SK-N-MC (cell line): ENCODE data around the gene COL4A5.

Source experiments
- DNase-seq: peaks from one replicate; pipeline ENCODE4 v3.0.0-alpha.2; 2011; ENCODE audit warnings: low read depth, low spot score
- H3K27ac ChIP-seq: fragments of 200-600 bp; sonication (generic); 2 replicates; pipeline ENCODE4 v1.5.1; 2016; ENCODE audit warnings: mixed run types
- H3K36me3 ChIP-seq: fragments of 200-600 bp; sonication (generic); 2 replicates; pipeline ENCODE4 v1.6.1; 2017; ENCODE audit warnings: antibody characterized with exemption, low read length, mixed read lengths; ENCODE audit not compliant: insufficient read depth
- H3K4me3 ChIP-seq: fragments of 200-600 bp; sonication (generic); 2 replicates; pipeline ENCODE4 v1.5.1; 2016
- H3K9ac ChIP-seq: fragments of 200-600 bp; sonication (generic); 2 replicates; pipeline ENCODE4 v1.8.0; 2017; ENCODE audit warnings: mixed run types, mixed read lengths; ENCODE audit not compliant: insufficient read length
- H3K9me3 ChIP-seq: fragments of 200-600 bp; sonication (generic); 2 replicates; pipeline ENCODE4 v1.6.1; 2017; ENCODE audit warnings: low read depth, mild to moderate bottlenecking, antibody characterized with exemption, low read length, moderate library complexity, mixed read lengths
- EZH2 ChIP-seq: fragments of 200-600 bp; sonication (generic); IDR thresholded peaks from one replicate; pipeline ENCODE4 v1.6.1; 2017; ENCODE audit warnings: antibody characterized with exemption
- FOXP2 ChIP-seq: optimal IDR thresholded peaks from 2 replicates; pipeline ENCODE3; 2011; ENCODE audit warnings: mild to moderate bottlenecking, moderate library complexity; ENCODE audit not compliant: insufficient read depth; ENCODE audit errors: extremely low read length, control extremely low read depth
- POLR2AphosphoS5 ChIP-seq: IDR thresholded peaks from 2 replicates; pipeline ENCODE4 v1.6.1; 2012; ENCODE audit warnings: mild to moderate bottlenecking, low read depth, low read length, borderline replicate concordance

Gene COL4A5

GRCh38 chrX:108558217-108558616 is 118.6 kb downstream of the COL4A5 start:
- no peaks in the 10 kb centered on the region for H3K9me3 ChIP-seq
- no peak overlapping the region for H3K27ac ChIP-seq
- no peak overlapping the region for H3K9ac ChIP-seq
- no peak overlapping the region for H3K4me3 ChIP-seq
- H3K36me3 ChIP-seq, result no peaks in the 10 kb centered on the region
- no peak for DNase-seq
- TF ChIP-seq POLR2AphosphoS5, result no peak
- TF ChIP-seq FOXP2, result no peak
- no peak for TF ChIP-seq EZH2

GRCh38 chrX:108573136-108573535 is 133.5 kb downstream of the COL4A5 start:
- H3K9me3 ChIP-seq, result no peaks in the 10 kb centered on the region
- no peak overlapping the region for H3K9ac ChIP-seq
- TF ChIP-seq POLR2AphosphoS5 (no peak), FOXP2 (no peak), EZH2 (no peak)
- no peak for DNase-seq
- H3K4me3 ChIP-seq, result no peak overlapping the region
- no peak overlapping the region for H3K27ac ChIP-seq
- no peaks in the 10 kb centered on the region for H3K36me3 ChIP-seq

- Histone ChIP-seq H3K27ac (no peak overlapping the region), H3K36me3 (no peaks in the 10 kb centered on the region), H3K4me3 (no peak overlapping the region), H3K9ac (no peak overlapping the region), H3K9me3 (no peaks in the 10 kb centered on the region)
- DNase-seq, result no peak
- TF ChIP-seq POLR2AphosphoS5 (no peak), EZH2 (no peak), FOXP2 (no peak)
Measured at GRCh38 chrX:108582151-108582550, 142.5 kb downstream of the COL4A5 start.

- H3K4me3 ChIP-seq, result no peak overlapping the region
- no peak for DNase-seq
- H3K27ac ChIP-seq, result no peak overlapping the region
- TF ChIP-seq FOXP2 (no peak), EZH2 (no peak), POLR2AphosphoS5 (no peak)
- H3K36me3 ChIP-seq, result no peaks in the 10 kb centered on the region
- H3K9me3 ChIP-seq, result no peaks in the 10 kb centered on the region
- H3K9ac ChIP-seq, result no peak overlapping the region
Measured at GRCh38 chrX:108584617-108585211, 145.1 kb downstream of the COL4A5 start.

- H3K4me3 ChIP-seq, result no peak overlapping the region
- H3K9ac ChIP-seq, result no peak overlapping the region
- DNase-seq, result no peak
- no peaks in the 10 kb centered on the region for H3K36me3 ChIP-seq
- H3K27ac ChIP-seq, result no peak overlapping the region
- TF ChIP-seq EZH2 (no peak), POLR2AphosphoS5 (no peak), FOXP2 (no peak)
- no peaks in the 10 kb centered on the region for H3K9me3 ChIP-seq
Measured at GRCh38 chrX:108590496-108590895, 150.9 kb downstream of the COL4A5 start.

- Histone ChIP-seq H3K27ac (no peak overlapping the region), H3K36me3 (no peaks in the 10 kb centered on the region), H3K9me3 (no peaks in the 10 kb centered on the region), H3K9ac (no peak overlapping the region), H3K4me3 (no peak overlapping the region)
- no peak for DNase-seq
- TF ChIP-seq POLR2AphosphoS5, result no peak
- no peak for TF ChIP-seq FOXP2
- no peak for TF ChIP-seq EZH2
Measured at GRCh38 chrX:108601276-108601675, 161.6 kb downstream of the COL4A5 start.

GRCh38 chrX:108610141-108610540 is 170.5 kb downstream of the COL4A5 start:
- H3K9me3 ChIP-seq, result no peaks in the 10 kb centered on the region
- no peak overlapping the region for H3K9ac ChIP-seq
- no peak for DNase-seq
- no peak overlapping the region for H3K27ac ChIP-seq
- H3K36me3 ChIP-seq, result no peaks in the 10 kb centered on the region
- TF ChIP-seq EZH2, result no peak
- TF ChIP-seq POLR2AphosphoS5, result no peak
- H3K4me3 ChIP-seq, result no peak overlapping the region

- Histone ChIP-seq H3K27ac (no peak overlapping the region), H3K9ac (no peak overlapping the region), H3K4me3 (no peak overlapping the region), H3K36me3 (no peaks in the 10 kb centered on the region), H3K9me3 (no peaks in the 10 kb centered on the region)
- TF ChIP-seq EZH2, result no peak
- TF ChIP-seq POLR2AphosphoS5, result no peak
- TF ChIP-seq FOXP2, result no peak
- DNase-seq, result no peak
Measured at GRCh38 chrX:108614616-108615015, 175.0 kb downstream of the COL4A5 start.

GRCh38 chrX:108640817-108641216 is 201.2 kb downstream of the COL4A5 start:
- TF ChIP-seq FOXP2 (no peak), EZH2 (no peak), POLR2AphosphoS5 (no peak)
- no peak overlapping the region for H3K27ac ChIP-seq
- 0 out of 2 replicates have a peak, but pooled peaks cover 2% of the 10 kb centered on the region for H3K9me3 ChIP-seq
- H3K9ac ChIP-seq, result no peak overlapping the region
- DNase-seq, result no peak
- H3K4me3 ChIP-seq, result no peak overlapping the region
- H3K36me3 ChIP-seq, result no peaks in the 10 kb centered on the region
